Gastroesophageal sphincter (tissue), 4 donors: ENCODE measurements around the gene CYP26B1. TPM values are rescaled to one million over a fixed set of nuclear protein-coding genes. Genes with fewer than 3 reads are reported as not detected.

Experiments
- ATAC-seq: fragments of 150-250 bp; one replicate; pipeline ENCODE4 v1.9.1; 2016; ENCODE audit warnings: mild to moderate bottlenecking, moderate library complexity
- H3K27ac ChIP-seq, 4 donors: fragments of 200-600 bp; sonication (generic) in 3 of 4; 1 replicate in 3 of 4; 2 replicates in 1 of 4; pipeline ENCODE4 v1.5.1; 2016 to 2019
- H3K27me3 ChIP-seq: fragments of 200-600 bp; sonication (generic); one replicate; pipeline ENCODE4 v1.5.1; 2019
- H3K36me3 ChIP-seq, 2 donors: fragments of 200-600 bp; sonication (generic); one replicate each; pipeline ENCODE4 v1.5.1; 2019; ENCODE audit warnings: control low read depth in 1 of 2
- H3K4me1 ChIP-seq, 3 donors: fragments of 200-600 bp; sonication (generic); 1 replicate in 2 of 3; 2 replicates in 1 of 3; pipeline ENCODE4 v1.5.1; 2016 to 2019; ENCODE audit warnings: control low read depth in 2 of 3
- H3K4me3 ChIP-seq, 2 donors: fragments of 200-600 bp; sonication (generic); one replicate each; pipeline ENCODE4 v1.5.1; 2019; ENCODE audit warnings: mild to moderate bottlenecking in 1 of 2, moderate library complexity in 1 of 2
- H3K9me3 ChIP-seq, 3 donors: fragments of 200-600 bp; sonication (generic); one replicate each; pipeline ENCODE4 v1.5.1; 2017 to 2019; ENCODE audit warnings: control low read depth in 2 of 3
- CTCF ChIP-seq, 4 experiments: fragments of 200-600 bp in 2 of 4; fragments of 450-650 bp in 2 of 4; sonication (generic) in 1 of 4; IDR thresholded peaks; one replicate each; pipeline ENCODE4 v1.5.1; 2017 to 2019; ENCODE audit warnings: antibody characterized with exemption in 4 of 4, mild to moderate bottlenecking in 2 of 4, moderate library complexity in 2 of 4
- EP300 ChIP-seq: sonication (generic); formaldehyde crosslinking; IDR thresholded peaks from one replicate; pipeline ENCODE4 v1.6.1; 2017; ENCODE audit warnings: antibody characterized with exemption, mild to moderate bottlenecking
- POLR2A ChIP-seq, 2 donors: fragments of 450-650 bp; IDR thresholded peaks; one replicate each; pipeline ENCODE4 v1.6.1; 2017; ENCODE audit warnings: antibody characterized with exemption in 2 of 2, mild to moderate bottlenecking in 2 of 2, moderate library complexity in 1 of 2
- POLR2AphosphoS5 ChIP-seq: sonication (generic); formaldehyde crosslinking; IDR thresholded peaks from one replicate; pipeline ENCODE4 v1.6.1; 2017; ENCODE audit warnings: antibody characterized with exemption
- WGBS, 2 donors: methylation state at CpG; one replicate each; pipeline ENCODE4 v1.1.5; 2018; ENCODE audit warnings: low coverage in 1 of 2; 5-methylcytosine and 5-hydroxymethylcytosine counted together
- total RNA-seq, 4 donors: library from RNA; depleted of rRNA; stranded (reverse); fragments of >200 nt; gene quantifications; one replicate each; pipeline ENCODE4 v1.1.0, GENCODE V29; 2016

Gene CYP26B1
- total RNA-seq, 4 donors from 2014 or later: 0.47 to 4.0 (median 1.4) TPM

GRCh38 chr2:72140621-72140960 lies 7.1 kb downstream of the CYP26B1 start:
- peaks cover 0 to 54% (median 38%) of the 10 kb centered on the region in 3 donors for H3K4me1 ChIP-seq
- H3K27me3 ChIP-seq: peaks cover 30% of the 10 kb centered on the region
- no peak for ATAC-seq
- TF ChIP-seq POLR2A (IDR thresholded peaks at IDR 0.05) (no peak), EP300 (no peak), POLR2AphosphoS5 (no peak), CTCF (IDR thresholded peaks at IDR 0.05) (no peak)
- no peak overlapping the region for H3K4me3 ChIP-seq
- WGBS, 2 donors: 93% methylated on average over 3 of the region's 4 CpGs; no CpG with 5 or more reads in 1 of the 2 donors
- no peaks in the 10 kb centered on the region for H3K9me3 ChIP-seq
- no peak overlapping the region for H3K27ac ChIP-seq
- no peaks in the 10 kb centered on the region for H3K36me3 ChIP-seq

- H3K27ac ChIP-seq: no peak overlapping the region
- no peak for ATAC-seq
Observed at GRCh38 chr2:72139874-72140620, 7.6 kb downstream of the CYP26B1 start.

GRCh38 chr2:72139471-72139873 lies 8.2 kb downstream of the CYP26B1 start:
- Histone ChIP-seq H3K9me3 (no peaks in the 10 kb centered on the region), H3K36me3 (no peaks in the 10 kb centered on the region), H3K4me3 (no peak overlapping the region), H3K4me1 (peaks cover 0 to 43% (median 27%) of the 10 kb centered on the region in 3 donors), H3K27me3 (peaks cover 25% of the 10 kb centered on the region), H3K27ac (no peak overlapping the region)
- TF ChIP-seq CTCF (IDR thresholded peaks at IDR 0.05) (no peak), EP300 (no peak), POLR2AphosphoS5 (no peak), POLR2A (IDR thresholded peaks at IDR 0.05) (no peak)
- ATAC-seq: no peak
- 100% methylated on average over 2 of the region's 8 CpGs; no CpG with 5 or more reads in 1 of the 2 donors for WGBS, 2 donors

More at GRCh38 chr2:72139874-72140620, 7.6 kb downstream of the CYP26B1 start:
- H3K4me3 ChIP-seq: no peak overlapping the region
- H3K36me3 ChIP-seq: no peaks in the 10 kb centered on the region
- H3K4me1 ChIP-seq: peaks cover 0 to 49% (median 33%) of the 10 kb centered on the region in 3 donors
- peaks cover 25% of the 10 kb centered on the region for H3K27me3 ChIP-seq
- TF ChIP-seq EP300: no peak
- TF ChIP-seq POLR2AphosphoS5: no peak
- TF ChIP-seq CTCF (IDR thresholded peaks at IDR 0.05): no peak
- no peak for TF ChIP-seq POLR2A (IDR thresholded peaks at IDR 0.05)
- WGBS, 2 donors: no CpG with 5 or more reads among the region's 14 CpGs
- H3K9me3 ChIP-seq: no peaks in the 10 kb centered on the region

- H3K9me3 ChIP-seq: no peaks in the 10 kb centered on the region
- H3K4me3 ChIP-seq: no peak overlapping the region
- 83% methylated on average over 1 of the region's 14 CpGs; no CpG with 5 or more reads in 1 of the 2 donors for WGBS, 2 donors
- ATAC-seq: no peak
- peaks cover 21% of the 10 kb centered on the region for H3K27me3 ChIP-seq
- no peak for TF ChIP-seq POLR2A (IDR thresholded peaks at IDR 0.05)
- no peak for TF ChIP-seq EP300
- TF ChIP-seq POLR2AphosphoS5: no peak
- TF ChIP-seq CTCF (IDR thresholded peaks at IDR 0.05): no peak
- H3K27ac ChIP-seq: no peak overlapping the region
- H3K4me1 ChIP-seq: peaks cover 0 to 38% (median 22%) of the 10 kb centered on the region in 3 donors
- H3K36me3 ChIP-seq: no peaks in the 10 kb centered on the region
Observed at GRCh38 chr2:72138921-72139381, 8.7 kb downstream of the CYP26B1 start.
